Smooth muscle cell (in vitro differentiated cells): ENCODE data around the gene PRPS1. TPM values are rescaled to one million over a fixed set of nuclear protein-coding genes. Genes with fewer than 3 reads are reported as not detected.
A peak's percentile ranks its signal among the peaks of the same experiment; 100 is the strongest.

Experiments used
- DNase-seq: peaks from one replicate; lab custom pipeline; 2025; ENCODE audit not compliant: unreplicated experiment; lab: John Stamatoyannopoulos, UW
- H2AFZ ChIP-seq: fragments of 200-600 bp; sonication (generic); 2 replicates; pipeline ENCODE4 v1.6.0; 2016; ENCODE audit warnings: antibody characterized with exemption, low read depth, mild to moderate bottlenecking
- H3F3A ChIP-seq: fragments of 200-600 bp; sonication (generic); 2 replicates; pipeline ENCODE4 v1.6.0; 2017; ENCODE audit warnings: antibody characterized with exemption, low read depth
- H3K27ac ChIP-seq: fragments of 200-600 bp; sonication (generic); 2 replicates; pipeline ENCODE4 v1.5.1; 2016; ENCODE audit warnings: low read depth, mild to moderate bottlenecking
- H3K27me3 ChIP-seq: fragments of 200-600 bp; sonication (generic); 2 replicates; pipeline ENCODE4 v1.6.1; 2016; ENCODE audit warnings: low read depth, mild to moderate bottlenecking
- H3K36me3 ChIP-seq: fragments of 200-600 bp; sonication (generic); 2 replicates; pipeline ENCODE4 v1.5.1; 2016; ENCODE audit warnings: low read depth
- H3K4me1 ChIP-seq: fragments of 200-600 bp; sonication (generic); 2 replicates; pipeline ENCODE4 v1.5.1; 2016; ENCODE audit warnings: low read depth
- H3K4me2 ChIP-seq: fragments of 200-600 bp; sonication (generic); 2 replicates; pipeline ENCODE4 v1.6.0; 2016; ENCODE audit warnings: mild to moderate bottlenecking
- H3K4me3 ChIP-seq: fragments of 200-600 bp; sonication (generic); 2 replicates; pipeline ENCODE4 v1.5.1; 2016; ENCODE audit warnings: mild to moderate bottlenecking
- H3K79me2 ChIP-seq: fragments of 200-600 bp; sonication (generic); 2 replicates; pipeline ENCODE4 v1.6.0; 2016; ENCODE audit warnings: low read depth, mild to moderate bottlenecking
- H3K9ac ChIP-seq: fragments of 200-600 bp; sonication (generic); 2 replicates; pipeline ENCODE4 v1.6.0; 2016; ENCODE audit warnings: low read depth
- H3K9me3 ChIP-seq: fragments of 200-600 bp; sonication (generic); replicated peaks from 2 replicates; pipeline ENCODE4 v1.5.1; 2016; ENCODE audit warnings: low read depth
- H4K20me1 ChIP-seq: fragments of 200-600 bp; sonication (generic); 2 replicates; pipeline ENCODE4 v1.6.0; 2016; ENCODE audit warnings: low read depth
- CTCF ChIP-seq: fragments of 200-600 bp; sonication (generic); IDR thresholded peaks from 2 replicates; pipeline ENCODE4 v1.5.1; 2017; ENCODE audit warnings: borderline replicate concordance, mild to moderate bottlenecking, antibody characterized with exemption; ENCODE audit not compliant: insufficient read depth, poor library complexity, severe bottlenecking
- WGBS: methylation state at CpG from one replicate; pipeline ENCODE4 v1.1.7; 2016; ENCODE audit warnings: low lambda C conversion rate; 5-methylcytosine and 5-hydroxymethylcytosine counted together
- polyA plus RNA-seq: library from polyadenylated mRNA; unstranded; fragments of >200 nt; fragmentation: Nextera tagmentation; extraction: Ambion mirVana; gene quantifications from 2 replicates; pipeline ENCODE4 v1.2.1, GENCODE V29; 2016
- total RNA-seq: library from RNA; depleted of rRNA; stranded (reverse); fragments of >200 nt; gene quantifications from 2 replicates; pipeline ENCODE4 v1.2.3, GENCODE V29; 2014

The PRPS1 gene
- total and polyA plus RNA-seq, 2 experiments from 2014 or later: 51.7 to 60.5 TPM

- no peak overlapping the region for H3K4me2 ChIP-seq
- 91% methylated on average over 2 of the region's 2 CpGs for WGBS
- peaks cover 3% of the 10 kb centered on the region for H3F3A ChIP-seq
- peaks cover 3% of the 10 kb centered on the region for H3K9me3 ChIP-seq
- H3K4me1 ChIP-seq: peaks cover 15% of the 10 kb centered on the region
- H3K9ac ChIP-seq: no peak overlapping the region
- peaks cover 28% of the 10 kb centered on the region for H4K20me1 ChIP-seq
- no peak overlapping the region for H3K4me3 ChIP-seq
- H3K79me2 ChIP-seq: peaks cover 28% of the 10 kb centered on the region
- no peak overlapping the region for H2AFZ ChIP-seq
- no peak for DNase-seq
- no peaks in the 10 kb centered on the region for H3K27me3 ChIP-seq
- no peak for TF ChIP-seq CTCF
- no peaks in the 10 kb centered on the region for H3K36me3 ChIP-seq
- no peak overlapping the region for H3K27ac ChIP-seq
Measured at GRCh38 chrX:107626916-107627315, 1.4 kb upstream of the PRPS1 start.

- H4K20me1 ChIP-seq: peaks cover 46% of the 10 kb centered on the region
- no peak for TF ChIP-seq CTCF
- DNase-seq: no peak
- WGBS: under 1% methylated on average over 29 of the region's 29 CpGs
- H3K4me1 ChIP-seq: peaks cover 15% of the 10 kb centered on the region
- no peaks in the 10 kb centered on the region for H3K9me3 ChIP-seq
- H3K9ac ChIP-seq: peak overlapping the region; percentile 73
- peaks cover 3% of the 10 kb centered on the region for H3F3A ChIP-seq
- H2AFZ ChIP-seq: peak overlapping the region; percentile 71
- peaks cover 46% of the 10 kb centered on the region for H3K79me2 ChIP-seq
- peak overlapping the region; percentile 50 for H3K27ac ChIP-seq
- H3K4me3 ChIP-seq: peak overlapping the region; percentile 80
- H3K4me2 ChIP-seq: peak overlapping the region; percentile 84
- H3K27me3 ChIP-seq: no peaks in the 10 kb centered on the region
- H3K36me3 ChIP-seq: no peaks in the 10 kb centered on the region
Measured at GRCh38 chrX:107628662-107629539, 591 bp downstream of the PRPS1 start.

- Histone ChIP-seq H3K27me3 (no peaks in the 10 kb centered on the region), H3K4me3 (peak overlapping the region; percentile 80), H3K9ac (peak overlapping the region; percentile 73), H4K20me1 (peaks cover 46% of the 10 kb centered on the region), H3K36me3 (no peaks in the 10 kb centered on the region), H2AFZ (no peak overlapping the region), H3K79me2 (peaks cover 52% of the 10 kb centered on the region), H3K4me2 (peak overlapping the region; percentile 84), H3K27ac (no peak overlapping the region), H3K9me3 (no peaks in the 10 kb centered on the region), H3K4me1 (peaks cover 15% of the 10 kb centered on the region), H3F3A (peaks cover 3% of the 10 kb centered on the region)
- no peak for DNase-seq
- WGBS: 2% methylated on average over 5 of the region's 5 CpGs
- TF ChIP-seq CTCF: peak; percentile 14
Measured at GRCh38 chrX:107629540-107629909, 1.2 kb downstream of the PRPS1 start.
